Measurements from ENCODE around the gene WDR91. TPM values are rescaled to one million over a fixed set of nuclear protein-coding genes. Genes with fewer than 3 reads are reported as not detected.

The WDR91 gene
- total RNA-seq, 1 experiment from 2014 or later, result 10.1 TPM

DNA sequence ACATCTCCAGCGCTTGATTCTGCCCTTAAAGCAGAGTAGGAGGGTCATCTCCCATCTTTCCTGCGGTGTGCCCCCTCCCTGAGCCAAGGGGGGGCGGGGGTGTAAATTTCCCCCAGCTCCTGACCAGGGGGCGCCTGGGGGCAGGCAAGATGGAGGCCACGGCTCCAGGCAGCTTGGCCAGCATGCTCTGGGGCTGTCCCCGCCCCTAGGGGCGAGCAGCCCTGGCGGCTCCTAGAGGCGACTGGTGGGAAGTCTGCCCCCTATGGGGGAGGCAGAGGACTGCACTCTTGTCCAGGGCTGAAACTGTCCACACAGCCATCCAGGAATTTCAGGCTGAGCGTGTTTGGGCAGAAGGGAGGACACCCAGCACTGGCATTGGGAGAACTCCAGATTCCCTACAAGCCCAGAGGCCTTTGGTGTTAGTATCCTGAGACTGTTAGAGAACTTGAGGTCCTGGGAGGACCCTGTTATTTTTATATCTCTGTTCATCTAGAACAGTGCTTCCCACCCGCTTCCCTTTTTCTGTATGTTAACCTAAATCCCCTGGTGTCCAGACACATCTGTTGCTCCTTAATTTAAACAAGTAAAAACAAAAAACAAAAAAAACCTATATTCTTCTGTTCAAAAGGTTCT, 26.9 kb upstream of the WDR91 start:
- H3K27me3 ChIP-seq (ENCODE audit: insufficient read depth, low read length), result no peaks in the 10 kb centered on the region
- DNase-seq (ENCODE audit: low read depth, low spot score), result peak; percentile 44
- intact Hi-C loops (cut with micrococcal nuclease), result no loop called here
- RAD21 ChIA-PET (ENCODE audit: low non-redundant PET in 1 of 2, low total read pairs in 2 of 2, uncharacterized antibody in 2 of 2, unreplicated experiment in 2 of 2), result interaction anchor here in 1 of 2 experiments (0.7 kb wide), 1 partner anchor 357 kb away, joined by 3 read pairs; no protein-coding TSS in a partner anchor
- H3K4me1 ChIP-seq (ENCODE audit: control insufficient read depth in 1 of 2, insufficient read depth in 2 of 2, low read length in 2 of 2), result peaks cover 0 to 7% of the 10 kb centered on the region in 2 experiments; a peak in 2 of 4 replicates
- H2AFZ ChIP-seq (ENCODE audit: low read depth, low read length, poor library complexity, severe bottlenecking), result peak overlapping the region; percentile 2
- POLR2A ChIA-PET, result no interaction called here
- peak overlapping the region; percentile 34 for H3K4me2 ChIP-seq (ENCODE audit: low read length)
- H3K36me3 ChIP-seq (ENCODE audit: control insufficient read depth in 1 of 2, insufficient read depth in 2 of 2, low read length in 2 of 2), result no peaks in the 10 kb centered on the region
- no peak overlapping the region for H3K4me3 ChIP-seq (replicated peaks in 1 of 2; ENCODE audit: low read depth in 1 of 2, low read length in 2 of 2)
- no peaks in the 10 kb centered on the region for H4K20me1 ChIP-seq (ENCODE audit: insufficient read depth)
- H3K27ac ChIP-seq (ENCODE audit: low read depth, low read length), result no peak overlapping the region
- peak; percentile 99 for ATAC-seq
- no peaks in the 10 kb centered on the region for H3K9me3 ChIP-seq (ENCODE audit: control insufficient read depth in 1 of 2, insufficient read depth in 1 of 2, low read depth in 1 of 2, low read length in 2 of 2)
- H3K9ac ChIP-seq (ENCODE audit: low read length), result no peak overlapping the region
- H3K9me2 ChIP-seq (ENCODE audit: insufficient read depth), result no peaks in the 10 kb centered on the region
- no peaks in the 10 kb centered on the region for H3K79me2 ChIP-seq (ENCODE audit: insufficient read depth, low read length)
- CTCF ChIA-PET, result interaction anchor here (1.4 to 1.7 kb wide), 3 partner anchors 16 to 116 kb away, joined by 3 to 5 read pairs (median 4); no protein-coding TSS in a partner anchor
- no TSS peak for BruUV-seq (replicated peaks)
- no peak for TF ChIP-seq EZH2 (IDR thresholded peaks at IDR 0.05)
- no peak for TF ChIP-seq ZFX (IDR thresholded peaks at IDR 0.05)
- TF ChIP-seq, protein P1, sequence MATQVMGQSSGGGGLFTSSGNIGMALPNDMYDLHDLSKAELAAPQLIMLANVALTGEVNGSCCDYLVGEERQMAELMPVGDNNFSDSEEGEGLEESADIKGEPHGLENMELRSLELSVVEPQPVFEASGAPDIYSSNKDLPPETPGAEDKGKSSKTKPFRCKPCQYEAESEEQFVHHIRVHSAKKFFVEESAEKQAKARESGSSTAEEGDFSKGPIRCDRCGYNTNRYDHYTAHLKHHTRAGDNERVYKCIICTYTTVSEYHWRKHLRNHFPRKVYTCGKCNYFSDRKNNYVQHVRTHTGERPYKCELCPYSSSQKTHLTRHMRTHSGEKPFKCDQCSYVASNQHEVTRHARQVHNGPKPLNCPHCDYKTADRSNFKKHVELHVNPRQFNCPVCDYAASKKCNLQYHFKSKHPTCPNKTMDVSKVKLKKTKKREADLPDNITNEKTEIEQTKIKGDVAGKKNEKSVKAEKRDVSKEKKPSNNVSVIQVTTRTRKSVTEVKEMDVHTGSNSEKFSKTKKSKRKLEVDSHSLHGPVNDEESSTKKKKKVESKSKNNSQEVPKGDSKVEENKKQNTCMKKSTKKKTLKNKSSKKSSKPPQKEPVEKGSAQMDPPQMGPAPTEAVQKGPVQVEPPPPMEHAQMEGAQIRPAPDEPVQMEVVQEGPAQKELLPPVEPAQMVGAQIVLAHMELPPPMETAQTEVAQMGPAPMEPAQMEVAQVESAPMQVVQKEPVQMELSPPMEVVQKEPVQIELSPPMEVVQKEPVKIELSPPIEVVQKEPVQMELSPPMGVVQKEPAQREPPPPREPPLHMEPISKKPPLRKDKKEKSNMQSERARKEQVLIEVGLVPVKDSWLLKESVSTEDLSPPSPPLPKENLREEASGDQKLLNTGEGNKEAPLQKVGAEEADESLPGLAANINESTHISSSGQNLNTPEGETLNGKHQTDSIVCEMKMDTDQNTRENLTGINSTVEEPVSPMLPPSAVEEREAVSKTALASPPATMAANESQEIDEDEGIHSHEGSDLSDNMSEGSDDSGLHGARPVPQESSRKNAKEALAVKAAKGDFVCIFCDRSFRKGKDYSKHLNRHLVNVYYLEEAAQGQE (IDR thresholded peaks at IDR 0.05; ENCODE audit: low read depth), result no peak
- TF ChIP-seq POLR2A (IDR thresholded peaks at IDR 0.05; ENCODE audit: borderline replicate concordance, extremely low read depth, insufficient read depth, insufficient read length), result no peak
- no peak for TF ChIP-seq ZNF274 (IDR thresholded peaks at IDR 0.05; ENCODE audit: low read depth, low read length)
- TF ChIP-seq RAD21 (IDR thresholded peaks at IDR 0.05; ENCODE audit: low read depth), result peak; percentile 37; the same call in 1 of the 2 replicates
- no peak for TF ChIP-seq SRF (IDR thresholded peaks at IDR 0.05; ENCODE audit: low read depth)
- TF ChIP-seq, protein P2, sequence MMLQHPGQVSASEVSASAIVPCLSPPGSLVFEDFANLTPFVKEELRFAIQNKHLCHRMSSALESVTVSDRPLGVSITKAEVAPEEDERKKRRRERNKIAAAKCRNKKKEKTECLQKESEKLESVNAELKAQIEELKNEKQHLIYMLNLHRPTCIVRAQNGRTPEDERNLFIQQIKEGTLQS (IDR thresholded peaks at IDR 0.05), result no peak
- no peak for TF ChIP-seq FOSL1 (IDR thresholded peaks at IDR 0.05; ENCODE audit: low read depth)
- no peak for TF ChIP-seq EGR1 (IDR thresholded peaks at IDR 0.05; ENCODE audit: low read depth)
- no peak for TF ChIP-seq POLR2AphosphoS5 (IDR thresholded peaks at IDR 0.05; ENCODE audit: low read depth, low read length)
- peak; percentile 61 for TF ChIP-seq YY1 (IDR thresholded peaks at IDR 0.05; ENCODE audit: extremely low read depth, insufficient replicate concordance, low read depth, low read length)
- TF ChIP-seq, protein P3, sequence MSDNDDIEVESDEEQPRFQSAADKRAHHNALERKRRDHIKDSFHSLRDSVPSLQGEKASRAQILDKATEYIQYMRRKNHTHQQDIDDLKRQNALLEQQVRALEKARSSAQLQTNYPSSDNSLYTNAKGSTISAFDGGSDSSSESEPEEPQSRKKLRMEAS (IDR thresholded peaks at IDR 0.05), result no peak
- TF ChIP-seq CBX3 (IDR thresholded peaks at IDR 0.05; ENCODE audit: low read depth), result peak; percentile 69; the same call in 1 of the 2 replicates
- no peak for TF ChIP-seq ELF1 (IDR thresholded peaks at IDR 0.05; ENCODE audit: borderline replicate concordance, low read depth)
- no peak for TF ChIP-seq TCF7L2 (IDR thresholded peaks at IDR 0.05; ENCODE audit: borderline replicate concordance, extremely low read depth, insufficient read depth, insufficient read length)
- TF ChIP-seq, protein P4, sequence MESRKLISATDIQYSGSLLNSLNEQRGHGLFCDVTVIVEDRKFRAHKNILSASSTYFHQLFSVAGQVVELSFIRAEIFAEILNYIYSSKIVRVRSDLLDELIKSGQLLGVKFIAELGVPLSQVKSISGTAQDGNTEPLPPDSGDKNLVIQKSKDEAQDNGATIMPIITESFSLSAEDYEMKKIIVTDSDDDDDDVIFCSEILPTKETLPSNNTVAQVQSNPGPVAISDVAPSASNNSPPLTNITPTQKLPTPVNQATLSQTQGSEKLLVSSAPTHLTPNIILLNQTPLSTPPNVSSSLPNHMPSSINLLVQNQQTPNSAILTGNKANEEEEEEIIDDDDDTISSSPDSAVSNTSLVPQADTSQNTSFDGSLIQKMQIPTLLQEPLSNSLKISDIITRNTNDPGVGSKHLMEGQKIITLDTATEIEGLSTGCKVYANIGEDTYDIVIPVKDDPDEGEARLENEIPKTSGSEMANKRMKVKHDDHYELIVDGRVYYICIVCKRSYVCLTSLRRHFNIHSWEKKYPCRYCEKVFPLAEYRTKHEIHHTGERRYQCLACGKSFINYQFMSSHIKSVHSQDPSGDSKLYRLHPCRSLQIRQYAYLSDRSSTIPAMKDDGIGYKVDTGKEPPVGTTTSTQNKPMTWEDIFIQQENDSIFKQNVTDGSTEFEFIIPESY (IDR thresholded peaks at IDR 0.05; ENCODE audit: extremely low read depth, insufficient replicate concordance, low read length), result no peak
- no peak for TF ChIP-seq CEBPB (IDR thresholded peaks at IDR 0.05; ENCODE audit: low read depth)
- TF ChIP-seq JUND (IDR thresholded peaks at IDR 0.05), result no peak
- TF ChIP-seq SP1 (IDR thresholded peaks at IDR 0.05; ENCODE audit: low read depth), result no peak
- TF ChIP-seq SIN3A (IDR thresholded peaks at IDR 0.05; ENCODE audit: low read depth), result no peak
